NCI-H1436 (cell line): ENCODE data around the gene HSPBP1.
"Not testable (repeated sequence)": the region's sequence is repeated elsewhere in the genome, so short reads cannot be mapped to it uniquely, and the experiment has no call there.

Source experiments
- DNase-seq: peaks from one replicate; lab custom pipeline; 2025; lab: John Stamatoyannopoulos, UW

The HSPBP1 gene, protein sequence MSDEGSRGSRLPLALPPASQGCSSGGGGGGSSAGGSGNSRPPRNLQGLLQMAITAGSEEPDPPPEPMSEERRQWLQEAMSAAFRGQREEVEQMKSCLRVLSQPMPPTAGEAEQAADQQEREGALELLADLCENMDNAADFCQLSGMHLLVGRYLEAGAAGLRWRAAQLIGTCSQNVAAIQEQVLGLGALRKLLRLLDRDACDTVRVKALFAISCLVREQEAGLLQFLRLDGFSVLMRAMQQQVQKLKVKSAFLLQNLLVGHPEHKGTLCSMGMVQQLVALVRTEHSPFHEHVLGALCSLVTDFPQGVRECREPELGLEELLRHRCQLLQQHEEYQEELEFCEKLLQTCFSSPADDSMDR

DNA sequence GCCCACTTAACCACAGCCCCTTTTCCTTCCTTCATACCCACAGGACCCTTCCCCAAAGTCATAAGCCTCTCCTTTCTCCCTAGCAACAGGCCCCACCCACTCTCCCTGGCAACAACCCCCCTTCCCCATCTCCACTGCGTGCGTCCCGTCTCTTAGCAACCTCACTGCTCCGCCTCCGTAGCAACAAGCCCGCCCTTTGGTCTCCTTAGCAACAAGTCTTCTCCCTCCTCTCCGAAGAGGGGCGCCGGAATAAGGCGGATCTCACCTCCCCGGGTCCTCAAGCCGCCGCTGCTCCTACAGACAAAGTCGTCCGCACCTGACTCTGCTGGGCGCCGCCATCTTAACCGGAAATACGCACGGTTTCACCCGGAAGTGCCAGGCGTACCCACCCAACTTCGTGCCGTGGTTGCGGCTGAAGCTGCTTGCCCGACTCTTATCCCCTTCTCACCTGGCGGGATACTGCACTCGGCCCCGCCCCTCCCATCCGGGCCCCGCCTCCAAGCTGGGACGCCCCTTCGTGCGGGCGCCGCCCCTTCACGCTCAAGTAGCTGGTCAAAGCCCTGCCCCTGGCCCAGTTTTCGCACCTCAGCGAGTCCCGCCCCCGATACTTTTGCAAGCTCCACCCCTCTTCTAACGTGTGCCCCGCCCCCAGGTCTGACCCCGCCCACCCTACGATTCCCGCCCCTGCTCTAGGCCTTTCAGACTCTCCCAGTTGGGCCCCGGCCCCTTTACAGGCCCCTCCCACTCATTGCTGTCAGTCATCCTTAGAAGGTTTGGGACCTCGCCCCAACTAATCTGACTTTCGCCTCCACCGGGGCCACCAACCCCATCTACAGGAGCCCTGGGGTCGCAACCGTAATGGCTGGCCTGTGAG lies at the start of gene HSPBP1:
Gene HSPBP1 (minus strand): TSS at position 341 of the 874 bp plus-strand sequence. CDS start 502 bp downstream, outside the sequence.
- DNase-seq = peak; percentile 99

DNA sequence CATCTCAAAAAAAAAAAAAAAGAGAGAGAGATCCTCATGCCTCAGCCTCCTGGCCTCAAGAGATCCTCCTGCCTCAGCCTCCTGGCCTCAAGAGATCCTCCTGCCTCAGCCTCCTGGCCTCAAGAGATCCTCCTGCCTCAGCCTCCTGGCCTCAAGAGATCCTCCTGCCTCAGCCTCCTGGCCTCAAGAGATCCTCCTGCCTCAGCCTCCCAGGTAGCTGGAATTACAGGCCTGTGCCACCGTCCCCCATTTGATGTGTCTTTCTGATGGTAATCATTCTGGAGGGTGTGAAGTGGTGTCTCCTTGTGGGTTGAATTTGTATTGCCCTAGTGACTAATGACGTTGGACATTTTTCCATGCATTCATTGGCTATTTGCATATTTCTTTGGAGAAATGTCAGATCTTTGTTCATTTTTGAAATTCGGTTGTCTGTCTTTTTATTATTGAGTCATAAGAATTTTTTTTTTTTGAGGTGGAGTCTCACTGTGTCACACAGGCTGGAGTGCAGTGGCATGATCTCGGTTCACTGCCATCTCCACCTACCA lies 48.9 kb upstream of the HSPBP1 start:
- not testable (repeated sequence) for DNase-seq

DNA sequence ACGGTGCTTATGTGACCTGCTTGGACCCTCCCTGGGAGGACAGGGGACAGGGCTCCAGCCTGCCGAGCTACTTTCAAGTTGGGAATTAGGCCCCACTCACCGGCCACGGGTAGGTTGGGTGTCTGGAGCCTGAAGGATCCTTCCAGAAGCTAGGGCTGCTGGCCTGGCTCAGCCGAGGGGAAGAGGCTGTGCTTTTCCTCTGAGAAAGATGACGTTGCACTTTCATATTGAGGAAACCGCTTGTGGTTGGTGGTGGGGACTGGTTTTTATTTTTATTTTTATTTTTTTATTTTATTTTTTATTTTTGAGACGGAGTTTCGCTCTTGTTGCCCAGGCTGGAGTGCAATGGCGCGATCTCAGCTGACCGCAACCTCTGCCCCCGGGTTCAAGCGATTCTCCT lies 45.3 kb upstream of the HSPBP1 start, which contains the start of gene TMEM150B:
Gene TMEM150B (minus strand): TSS at position 170 of the 400 bp plus-strand sequence. CDS start 4,305 bp downstream, outside the sequence.
- DNase-seq = no peak

DNA sequence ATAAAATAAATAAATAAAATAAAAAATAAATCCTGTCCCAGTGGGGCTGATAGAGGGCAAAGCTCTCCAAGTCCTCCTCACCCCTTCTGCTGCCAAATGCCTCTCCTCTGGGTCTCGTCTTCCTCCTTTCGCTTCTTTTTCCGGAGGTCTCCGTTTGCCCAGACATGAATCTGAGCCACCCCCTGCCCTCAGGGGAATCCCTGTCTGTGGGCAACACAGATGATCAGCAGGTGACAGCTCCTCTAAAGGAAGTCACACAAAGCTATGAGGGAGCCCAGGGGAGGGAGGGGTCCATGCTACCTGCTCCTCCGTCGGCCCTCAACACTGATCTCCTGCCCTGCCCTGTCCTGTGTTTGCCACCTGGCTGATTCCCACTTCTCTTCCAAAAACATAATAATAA lies 44.8 kb upstream of the HSPBP1 start:
- DNase-seq = no peak

DNA sequence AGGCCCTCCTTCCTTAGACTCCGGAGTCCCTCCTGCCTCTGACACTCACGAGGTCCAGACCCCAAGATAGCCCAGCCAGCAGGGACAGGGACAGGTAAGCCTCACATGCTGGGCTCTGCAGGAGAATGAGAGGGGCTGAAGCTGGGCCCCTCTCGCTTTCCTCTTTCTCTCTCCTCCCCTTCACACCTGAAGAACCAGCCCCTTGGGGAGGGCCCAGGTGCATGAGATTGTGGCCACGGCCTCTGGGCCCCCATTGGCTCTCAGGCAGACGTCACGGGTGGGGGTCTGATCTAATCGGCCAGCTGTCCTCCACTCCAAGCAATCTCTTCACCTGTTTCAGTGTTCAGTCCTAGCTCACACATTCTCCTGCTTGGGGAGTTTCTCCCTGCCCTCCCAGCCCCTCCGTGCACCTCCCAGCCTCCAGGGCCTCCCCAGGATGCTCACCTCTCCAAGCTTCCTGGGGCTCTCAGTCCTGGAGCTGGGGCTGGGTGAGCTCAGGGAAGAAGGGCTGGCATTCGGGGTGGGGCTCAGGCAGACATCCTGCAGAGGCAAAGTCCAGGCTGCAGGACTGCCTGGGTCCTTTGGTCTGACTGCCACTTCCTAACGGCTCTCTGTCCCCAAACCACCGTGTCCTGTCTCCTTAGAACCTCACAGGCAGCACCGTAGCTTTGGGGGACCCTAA lies 42.4 kb upstream of the HSPBP1 start:
- DNase-seq = no peak

DNA sequence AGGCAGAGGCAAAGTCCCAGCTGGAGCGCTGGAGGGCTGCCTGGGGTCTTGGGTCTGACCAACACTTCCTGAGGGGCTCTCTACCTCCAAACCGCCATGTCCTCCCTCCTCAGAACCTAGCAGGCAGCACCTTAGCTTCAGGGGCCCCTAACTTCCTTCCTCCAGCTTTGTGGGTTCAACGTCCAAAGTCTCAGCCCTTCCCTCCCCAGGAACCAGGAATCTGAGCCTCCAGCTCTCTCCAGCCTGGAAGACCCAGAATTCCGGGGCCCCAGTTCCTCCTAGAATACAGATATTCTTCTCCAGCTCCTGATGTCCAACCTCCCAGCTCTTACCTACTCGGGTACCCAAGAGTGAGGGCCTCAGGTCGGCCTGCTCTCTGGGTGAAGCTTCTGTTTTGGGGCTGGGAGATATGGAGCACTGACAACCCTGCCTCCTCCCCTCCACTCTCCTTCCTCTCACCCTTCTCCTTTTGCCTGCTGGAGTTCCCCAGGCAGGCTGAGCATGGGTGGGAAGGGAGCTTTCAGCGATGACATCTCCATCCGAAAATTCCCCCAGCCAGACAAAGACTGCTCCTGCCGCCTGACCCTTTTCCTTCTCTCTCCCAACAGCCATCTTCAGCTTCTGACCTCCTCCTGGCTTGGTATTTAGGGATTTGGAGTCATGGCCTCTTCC lies 41.7 kb upstream of the HSPBP1 start:
- DNase-seq = no peak

DNA sequence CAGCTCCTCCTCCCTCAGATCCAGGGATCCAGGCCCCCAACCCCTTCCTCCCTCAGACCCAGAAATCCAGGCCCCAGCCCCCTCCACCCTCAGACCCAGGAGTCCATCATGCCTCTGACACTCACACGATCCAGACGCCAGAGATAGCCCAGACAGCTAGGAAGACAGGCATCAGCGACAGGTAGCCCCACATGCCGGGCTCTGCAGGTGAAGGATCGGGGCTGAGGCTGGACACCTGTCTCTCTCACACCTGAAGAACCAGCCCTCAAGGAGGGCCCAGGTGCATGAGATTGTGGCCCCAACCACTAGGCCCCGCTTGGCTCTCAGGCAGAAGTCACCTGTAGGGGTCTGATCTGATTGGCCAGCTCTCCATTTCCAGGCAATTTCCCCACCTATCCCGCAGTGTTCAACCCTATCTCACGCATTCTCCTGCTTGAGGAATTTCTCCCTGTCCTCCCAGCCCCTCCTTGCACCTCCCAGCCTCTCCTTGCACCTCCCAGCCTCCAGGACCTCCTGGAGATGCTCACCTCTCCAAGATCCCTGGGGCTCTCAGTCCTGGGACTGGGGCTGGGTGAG lies 41.0 kb upstream of the HSPBP1 start:
- no peak for DNase-seq

DNA sequence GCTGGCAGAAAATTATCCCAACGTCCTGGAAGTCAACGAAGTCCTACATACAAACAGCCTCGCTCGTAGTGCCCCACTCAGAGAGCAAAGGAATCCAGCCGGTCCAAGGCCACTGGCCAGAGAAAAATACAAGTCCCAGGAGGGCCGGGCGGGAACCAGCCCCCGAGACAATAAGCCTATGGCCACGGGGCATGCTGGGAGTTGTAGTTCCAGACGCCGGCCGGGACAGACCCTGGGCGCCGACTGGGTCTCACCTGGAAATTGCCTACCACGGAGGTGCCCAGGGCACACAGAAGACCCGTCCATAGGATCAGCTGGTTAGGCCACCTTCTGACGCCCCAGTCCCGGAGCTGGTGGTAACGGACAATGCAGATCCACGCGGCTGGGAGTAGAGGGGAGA lies 39.9 kb upstream of the HSPBP1 start:
- DNase-seq = no peak

DNA sequence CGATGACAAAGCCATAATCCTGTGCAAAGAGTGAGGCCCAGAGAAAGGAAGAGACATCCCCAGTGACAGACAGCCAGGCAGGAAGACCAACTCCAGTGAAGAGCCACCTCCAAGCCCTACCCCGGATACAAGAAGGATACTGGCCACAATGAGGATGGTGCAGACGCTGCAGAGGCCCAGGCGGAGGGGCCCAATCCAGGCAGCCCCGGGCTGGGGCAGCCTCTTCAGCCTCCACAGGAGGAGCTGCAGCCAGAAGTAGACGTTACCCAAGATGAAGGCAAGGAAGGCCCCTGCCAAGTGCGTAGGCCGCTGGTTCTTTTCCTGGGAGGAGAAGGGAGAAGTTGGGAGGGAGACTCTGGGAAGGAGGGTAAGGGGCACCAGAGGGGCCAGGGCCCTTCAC lies 36.7 kb upstream of the HSPBP1 start:
- DNase-seq = no peak

DNA sequence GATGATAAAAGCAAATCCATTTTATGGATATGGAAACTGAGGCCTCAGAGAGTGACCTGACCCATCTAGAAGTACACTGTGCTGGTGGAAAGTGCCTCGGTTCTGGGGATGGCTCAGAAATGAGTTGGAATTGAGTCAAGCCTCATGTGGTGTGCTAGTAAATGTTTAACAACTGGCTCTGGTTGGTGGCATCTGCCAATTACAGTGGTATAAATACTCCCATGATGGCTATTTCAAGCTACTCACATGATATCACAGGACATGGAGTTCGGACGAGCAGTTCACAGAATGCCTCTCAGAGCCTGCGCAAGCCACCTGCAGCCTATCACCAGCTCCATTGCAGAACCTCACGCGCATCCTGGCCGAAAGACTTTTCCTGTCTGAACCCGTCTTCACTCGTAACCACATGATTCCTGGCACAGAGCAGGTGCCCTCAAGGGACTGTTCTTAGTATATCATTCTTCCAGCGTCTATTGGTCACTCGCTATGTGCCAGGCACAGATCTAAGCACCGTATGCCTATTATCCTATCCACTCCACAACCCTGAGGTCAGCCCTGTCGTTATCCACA lies 36.1 kb upstream of the HSPBP1 start:
- no peak for DNase-seq

DNA sequence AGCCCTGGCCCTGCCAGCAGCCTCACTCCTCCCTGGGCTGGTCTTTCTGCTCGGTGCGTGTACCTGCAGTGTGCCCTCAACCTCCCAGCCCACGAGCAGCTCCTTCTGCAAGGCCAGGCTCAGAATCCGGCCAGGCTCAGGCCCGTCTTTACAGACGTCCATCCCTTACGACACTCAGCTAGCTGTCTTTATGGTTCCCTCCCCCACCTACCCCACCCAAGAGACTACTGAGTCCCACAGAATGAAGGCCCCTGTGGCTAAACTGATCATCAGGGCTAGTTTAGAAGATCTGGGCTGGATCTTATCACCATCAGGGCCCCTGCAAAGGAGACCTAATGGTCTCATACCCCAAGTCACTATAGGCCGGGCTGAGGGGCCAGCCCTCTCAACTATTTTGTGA lies 34.5 kb upstream of the HSPBP1 start:
- no peak for DNase-seq

DNA sequence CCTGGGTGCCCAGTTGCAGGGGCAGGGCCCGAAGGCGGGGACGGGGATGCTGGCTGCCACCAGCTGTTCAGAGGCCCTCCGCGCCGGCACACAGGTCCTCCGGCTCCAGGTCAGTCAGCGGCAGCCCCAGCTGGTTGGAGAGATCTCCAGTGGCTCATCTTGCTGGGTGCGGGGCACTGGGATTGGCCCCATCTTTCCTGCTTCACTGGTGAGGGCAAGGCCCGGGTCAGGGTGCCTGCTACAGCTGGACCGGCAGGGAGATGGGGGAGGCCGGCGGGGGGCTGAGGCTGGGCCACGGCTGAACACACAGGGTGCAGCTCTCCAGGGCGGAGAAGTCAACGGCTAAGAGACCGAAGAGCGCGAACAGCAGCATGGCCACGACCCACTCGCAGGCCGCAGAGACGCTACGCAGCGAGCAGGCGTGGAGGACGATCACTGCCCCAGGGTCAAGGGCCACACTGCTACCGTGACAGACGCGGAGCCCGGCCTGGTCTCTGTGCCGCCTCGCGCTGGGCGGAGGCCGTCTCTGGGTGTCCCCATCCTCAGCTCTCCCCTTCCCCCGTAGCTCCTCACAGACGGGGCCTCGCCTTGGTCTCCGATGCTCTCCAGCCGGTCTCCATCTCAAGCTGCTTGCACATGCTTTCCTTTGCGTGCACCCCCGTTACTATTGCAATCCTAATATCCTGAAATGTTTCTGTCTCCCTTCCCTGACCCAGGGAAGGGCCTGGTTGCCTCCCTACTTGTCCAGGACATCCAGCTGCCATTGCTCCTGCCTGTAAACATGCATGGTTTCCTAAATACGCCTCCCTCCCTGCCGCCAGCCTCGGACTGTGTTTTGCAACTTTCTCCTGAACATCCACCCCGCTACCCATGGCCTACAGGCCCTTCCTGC lies 33.0 kb upstream of the HSPBP1 start:
- no peak for DNase-seq

DNA sequence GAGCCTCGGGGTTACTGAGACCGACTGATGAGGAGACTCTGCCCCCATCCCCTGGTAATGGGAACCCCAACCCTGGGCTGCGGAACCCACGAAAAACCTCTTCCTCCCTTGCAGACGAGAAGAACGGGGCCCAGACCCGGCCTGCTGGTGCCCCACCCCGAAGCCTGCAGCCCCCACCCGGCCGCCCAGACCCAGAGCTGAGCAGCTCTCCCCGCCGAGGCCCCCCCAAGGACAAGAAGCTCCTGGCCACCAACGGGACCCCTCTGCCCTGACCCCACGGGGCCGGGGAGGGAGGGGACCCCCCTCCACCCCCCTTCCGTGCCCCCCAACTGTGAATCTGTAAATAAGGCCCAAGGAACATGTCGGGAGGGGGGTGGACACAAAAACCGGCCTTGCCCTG lies 31.9 kb upstream of the HSPBP1 start:
- no peak for DNase-seq

DNA sequence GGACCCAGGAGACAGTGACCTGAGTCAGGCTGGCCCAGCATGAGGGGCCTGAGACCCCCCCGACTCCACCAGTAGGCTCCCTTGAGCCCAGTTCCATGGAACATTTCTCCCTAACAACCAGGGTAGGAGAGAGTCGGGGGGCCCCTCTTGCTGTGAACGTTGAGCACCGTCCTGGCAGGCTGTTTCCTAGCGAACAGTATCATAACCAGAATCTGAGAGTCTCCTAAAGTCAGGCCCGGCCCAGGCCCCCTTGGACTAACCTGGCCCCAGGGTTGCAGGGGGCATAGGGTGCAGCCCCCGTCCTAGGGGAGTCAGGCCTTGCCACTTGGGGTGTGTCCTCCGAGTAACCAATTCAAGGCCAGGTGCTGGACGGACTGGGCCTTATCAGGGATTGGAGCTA lies 31.5 kb upstream of the HSPBP1 start:
- DNase-seq = no peak

DNA sequence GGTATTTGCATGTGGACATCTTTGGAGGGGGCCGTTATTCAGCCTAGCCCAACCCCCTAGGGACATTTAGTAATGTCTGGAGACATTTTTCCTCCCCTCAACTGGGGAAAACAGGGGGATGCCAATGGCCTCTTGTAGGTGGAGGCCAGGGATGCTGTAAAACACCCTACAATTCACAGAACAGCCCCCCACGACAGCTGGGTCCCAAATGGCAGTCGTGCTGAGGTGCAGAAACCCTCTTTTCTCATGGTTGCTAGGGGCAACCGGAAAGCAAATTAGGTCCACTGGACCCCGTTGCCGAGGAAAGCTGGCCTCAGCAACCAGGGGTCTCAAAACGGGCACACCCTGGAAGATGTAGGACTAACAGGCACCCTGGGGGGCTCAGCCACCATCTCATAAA lies 30.6 kb upstream of the HSPBP1 start:
- DNase-seq = no peak

DNA sequence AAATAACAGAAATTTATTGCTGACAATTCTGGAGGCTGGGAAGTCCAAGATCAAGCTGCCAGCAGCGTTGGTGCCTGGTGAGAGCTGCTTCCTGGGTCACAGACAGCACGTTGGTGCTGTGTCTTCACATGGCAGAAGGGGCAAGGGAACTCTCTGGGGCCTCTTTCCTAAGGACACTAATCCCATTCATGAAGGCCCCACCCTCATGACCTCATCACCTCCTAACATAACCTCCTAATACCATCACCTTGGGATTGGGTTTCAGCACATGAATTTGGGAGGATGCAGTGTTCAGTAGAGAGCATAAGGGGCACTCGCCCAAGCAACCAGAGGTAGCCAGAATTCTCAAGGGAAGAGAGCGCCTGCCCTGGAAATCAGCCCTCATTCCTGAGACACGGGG lies 29.5 kb upstream of the HSPBP1 start:
- no peak for DNase-seq

DNA sequence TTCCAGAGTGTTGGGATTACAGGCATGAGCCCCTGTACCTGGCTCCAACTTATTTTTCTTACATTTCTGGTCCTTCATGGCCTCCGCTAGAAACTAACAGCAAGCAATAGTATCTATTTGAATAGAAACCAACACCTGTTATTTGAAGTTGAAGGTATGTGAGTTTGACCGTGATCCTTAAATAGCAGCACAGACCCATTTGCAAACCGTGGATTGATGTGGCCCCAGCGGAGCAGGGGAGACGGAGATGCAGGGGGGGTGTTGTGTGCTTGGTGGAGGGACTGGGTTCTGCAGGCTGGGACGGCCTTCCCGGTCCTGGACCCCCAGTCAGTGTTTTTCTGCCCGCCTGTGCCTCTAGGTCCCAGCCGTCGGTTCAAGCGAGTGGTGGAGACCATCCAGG lies 28.4 kb upstream of the HSPBP1 start:
- DNase-seq = no peak

DNA sequence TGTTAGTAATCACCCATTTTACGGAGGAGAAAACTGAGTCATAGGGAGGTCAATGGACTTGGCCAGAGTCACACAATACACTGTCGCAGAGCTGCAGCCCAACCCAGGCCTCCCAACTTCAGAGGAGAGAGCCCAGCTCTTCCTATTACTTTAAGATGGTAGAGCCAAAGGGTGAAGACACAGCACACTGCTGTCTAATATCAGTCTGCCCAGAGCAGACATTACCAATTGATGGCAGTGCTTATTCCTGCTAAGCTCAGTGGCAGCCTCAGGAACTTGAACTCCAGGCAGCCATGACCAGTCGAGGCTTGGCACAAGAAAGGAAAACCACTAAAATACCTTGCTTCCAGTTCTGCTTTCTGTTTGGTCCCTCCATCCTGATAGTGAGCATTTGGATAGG lies 26.8 kb upstream of the HSPBP1 start:
- no peak for DNase-seq

DNA sequence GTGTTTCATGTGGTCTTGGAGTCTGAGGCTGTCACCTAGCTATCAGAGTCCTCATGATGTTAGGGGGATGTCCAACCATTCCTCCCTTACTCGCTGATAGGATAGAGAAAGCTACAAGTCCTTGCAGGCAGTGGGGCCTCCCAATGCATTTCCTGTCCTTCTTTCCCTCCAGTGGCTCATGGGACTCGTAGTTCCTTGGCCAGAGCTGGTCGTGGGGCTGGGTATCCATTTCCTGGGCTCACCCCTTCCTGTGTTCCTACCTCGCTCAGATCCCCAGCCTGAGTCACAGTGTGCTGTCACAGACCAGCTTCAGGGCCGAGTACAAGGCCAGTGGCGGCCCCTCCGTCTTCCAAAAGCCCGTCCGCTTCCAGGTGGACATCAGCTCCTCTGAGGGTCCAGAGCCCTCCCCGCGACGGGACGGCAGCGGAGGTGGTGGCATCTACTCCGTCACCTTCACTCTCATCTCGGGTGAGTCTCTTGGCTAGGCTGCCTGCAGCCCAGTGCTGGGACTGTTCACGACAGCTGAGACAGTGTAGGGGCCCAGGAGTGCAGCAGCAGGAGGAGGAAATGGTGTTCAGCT lies 26.2 kb upstream of the HSPBP1 start:
- DNase-seq = no peak

DNA sequence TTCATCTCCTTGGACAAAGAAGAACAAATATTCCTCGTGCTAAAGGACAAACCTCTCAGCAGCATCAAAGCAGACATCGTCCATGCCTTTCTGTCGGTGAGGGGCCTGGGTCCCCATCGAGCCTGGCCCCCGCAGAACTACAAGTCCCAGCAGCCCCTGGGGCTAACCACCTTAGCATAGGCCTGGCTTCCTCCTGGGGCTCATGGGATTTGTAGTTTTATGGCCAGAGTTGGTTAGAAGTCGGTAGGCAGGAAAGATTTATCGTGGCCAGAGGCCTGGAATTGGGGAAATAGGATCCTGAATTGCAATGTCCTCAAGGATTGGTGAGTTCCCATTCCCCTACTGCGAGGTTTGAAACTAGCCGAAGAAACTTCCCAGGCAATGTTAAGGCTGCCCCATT lies 25.6 kb upstream of the HSPBP1 start:
- DNase-seq = peak; percentile 40
